ENCODE results near the gene EVI5L.

Gene EVI5L

DNA sequence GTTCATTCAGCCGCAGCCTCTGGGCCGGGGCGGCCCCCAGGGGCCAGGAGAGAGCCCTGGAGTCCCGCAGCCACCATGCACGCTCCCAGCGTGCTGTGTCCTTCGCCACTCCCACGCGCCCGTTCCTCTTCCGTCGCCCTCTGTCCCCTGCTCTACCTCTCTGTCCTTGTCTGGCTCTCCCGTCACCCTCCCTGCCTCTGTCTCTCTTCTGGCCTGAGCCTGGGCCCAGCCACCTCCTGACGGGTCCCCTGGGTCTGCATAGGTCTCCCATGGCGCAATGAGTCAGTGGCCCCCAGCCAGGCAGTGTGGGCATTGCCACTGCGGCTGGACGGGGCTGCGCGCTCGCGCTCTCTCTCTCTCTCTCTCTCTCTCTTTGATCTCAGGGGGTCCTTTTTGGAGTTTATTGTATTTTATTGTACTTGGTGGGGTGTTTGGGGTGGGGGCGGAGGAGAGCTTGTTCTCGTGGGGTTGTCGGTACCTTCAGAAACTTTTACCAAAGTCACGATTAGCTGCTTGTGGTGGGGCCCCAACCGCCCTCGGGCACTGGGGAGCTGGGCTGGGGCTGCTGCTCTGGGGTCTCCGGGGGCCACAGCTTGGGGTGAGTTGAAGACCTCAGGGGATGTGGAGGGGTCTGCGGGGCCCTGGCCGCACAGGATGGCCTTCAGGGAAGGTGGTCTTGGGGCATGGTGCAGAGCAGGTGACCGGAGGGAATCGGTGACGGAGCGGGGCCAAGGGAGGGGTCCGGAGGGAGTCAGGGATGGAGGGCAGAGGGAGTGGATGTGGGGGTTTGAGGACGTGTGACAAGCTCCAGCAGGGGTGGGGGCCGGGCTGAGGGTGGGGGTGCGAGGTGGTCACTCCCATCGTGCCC, 82.9 kb downstream of the EVI5L start:
- DNase-seq (ENCODE audit: low spot score), result no peak

DNA sequence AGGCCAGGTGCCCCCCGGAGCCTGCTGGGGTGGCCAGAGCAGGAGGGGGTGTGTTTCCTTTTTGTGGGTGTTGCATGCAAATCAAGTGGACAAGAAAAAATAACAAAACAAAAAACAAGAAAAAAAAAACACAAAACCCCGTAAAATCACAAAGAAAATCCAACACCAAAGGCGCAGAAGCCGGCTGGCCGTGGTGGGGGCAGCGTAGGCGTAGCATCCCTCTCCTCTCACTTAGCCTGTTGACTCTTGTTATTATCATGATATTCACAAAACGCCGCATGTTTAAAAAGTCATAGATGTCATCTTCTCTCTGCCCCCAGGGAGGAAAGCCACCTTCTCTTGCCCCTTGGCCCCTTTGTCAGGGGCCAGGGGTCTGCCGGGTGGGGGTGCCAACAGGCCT, 83.6 kb downstream of the EVI5L start:
- no peak for DNase-seq (ENCODE audit: low spot score)

DNA sequence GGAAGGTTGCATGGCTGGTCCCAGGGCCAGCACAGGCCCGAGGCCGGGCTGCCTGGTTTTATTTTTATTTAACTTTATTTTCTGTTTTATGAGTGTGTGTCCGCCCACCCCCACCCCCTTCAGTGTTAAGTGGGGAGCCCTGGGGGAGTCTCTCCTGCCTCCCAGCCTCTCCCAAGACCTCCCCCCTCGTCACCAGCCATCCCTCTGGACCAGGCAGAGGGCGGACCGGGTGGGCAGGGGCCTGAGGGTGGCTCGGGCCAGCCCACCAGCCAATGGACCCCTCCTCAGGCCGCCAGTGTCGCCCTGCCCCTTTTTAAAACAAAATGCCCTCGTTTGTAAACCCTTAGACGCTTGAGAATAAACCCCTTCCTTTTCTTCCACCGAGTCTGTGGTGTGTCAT, 84.1 kb downstream of the EVI5L start:
- no peak for DNase-seq (ENCODE audit: low spot score)

All from globus pallidus (tissue), 1 donor.